ENCODE measurements around the gene SORT1.
"Not testable (repeated sequence)": the region's sequence is repeated elsewhere in the genome, so short reads cannot be mapped to it uniquely, and the experiment has no call there.

Gene SORT1

DNA sequence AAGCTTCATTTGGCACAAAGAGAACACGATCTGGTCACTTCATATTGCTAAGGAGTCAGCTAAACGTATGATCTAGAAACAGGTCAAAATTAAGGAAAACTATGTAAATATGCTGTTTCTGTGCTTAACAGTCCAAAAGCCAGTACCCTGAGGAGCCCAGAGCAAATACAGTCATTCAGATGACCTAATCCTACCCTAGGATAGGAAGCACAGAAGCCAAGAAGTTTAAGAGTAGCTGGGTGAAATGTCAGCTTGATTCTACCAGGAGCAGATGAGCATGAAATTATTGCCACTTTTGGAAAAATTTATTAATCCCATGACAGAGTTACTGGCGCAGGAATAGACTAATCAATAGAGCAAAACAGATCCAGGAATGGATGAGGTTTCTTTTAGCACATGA lies 18.3 kb downstream of the SORT1 start:
- Mint-ChIP-seq H3K4me1 (ENCODE audit: low read depth) (peaks cover 11% of the 10 kb centered on the region), H3K27me3 (ENCODE audit: low read depth) (peaks cover 2% of the 10 kb centered on the region), H3K4me3 (no peak overlapping the region), H3K9me3 (no peaks in the 10 kb centered on the region), H3K27ac (no peak overlapping the region), H3K36me3 (ENCODE audit: low read depth) (peaks cover 3% of the 10 kb centered on the region)
- DNase-seq (ENCODE audit: low spot score), result no peak

- Mint-ChIP-seq H3K4me3 (no peak overlapping the region), H3K36me3 (ENCODE audit: low read depth) (peaks cover 7% of the 10 kb centered on the region), H3K27ac (no peak overlapping the region), H3K27me3 (ENCODE audit: low read depth) (peaks cover 2% of the 10 kb centered on the region), H3K9me3 (no peaks in the 10 kb centered on the region), H3K4me1 (ENCODE audit: low read depth) (peaks cover 21% of the 10 kb centered on the region)
- no peak for DNase-seq (ENCODE audit: low spot score)
These were observed 20.0 kb downstream of the SORT1 start for GRCh38 chr1:109377698-109378097.

GRCh38 chr1:109373696-109374095 lies 24.0 kb downstream of the SORT1 start:
- not testable (repeated sequence) for H3K4me3 Mint-ChIP-seq; H3K27ac Mint-ChIP-seq; H3K9me3 Mint-ChIP-seq; DNase-seq (ENCODE audit: low spot score); H3K36me3 Mint-ChIP-seq (ENCODE audit: low read depth)
- Mint-ChIP-seq H3K27me3 (ENCODE audit: low read depth) (peaks cover 10% of the 10 kb centered on the region), H3K4me1 (ENCODE audit: low read depth) (peaks cover 48% of the 10 kb centered on the region)

DNA sequence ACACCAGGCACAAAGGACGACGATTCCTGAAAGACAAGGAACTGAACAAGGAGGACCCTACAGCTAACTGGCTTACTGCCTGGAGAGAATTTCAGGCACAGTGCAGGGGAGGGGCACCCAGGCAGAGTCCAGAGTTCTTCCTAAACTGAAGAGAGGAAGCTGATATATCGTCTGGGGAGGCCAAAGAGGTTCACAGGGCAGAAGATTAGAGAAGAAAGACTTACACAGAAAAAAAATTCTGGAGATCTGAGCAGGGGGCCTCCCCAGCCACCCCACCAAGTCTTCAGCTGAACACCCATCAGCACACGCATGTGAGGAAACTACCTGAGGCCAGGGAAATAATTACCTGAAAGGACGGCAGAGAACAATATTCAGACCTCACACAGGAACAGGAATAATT lies 24.6 kb downstream of the SORT1 start:
- Mint-ChIP-seq H3K27me3 (ENCODE audit: low read depth) (peaks cover 10% of the 10 kb centered on the region), H3K4me1 (ENCODE audit: low read depth) (peaks cover 48% of the 10 kb centered on the region), H3K27ac (peak overlapping the region; percentile 80), H3K4me3 (peak overlapping the region; percentile 78), H3K36me3 (ENCODE audit: low read depth) (peaks cover 7% of the 10 kb centered on the region), H3K9me3 (no peaks in the 10 kb centered on the region)
- no peak for DNase-seq (ENCODE audit: low spot score)

DNA sequence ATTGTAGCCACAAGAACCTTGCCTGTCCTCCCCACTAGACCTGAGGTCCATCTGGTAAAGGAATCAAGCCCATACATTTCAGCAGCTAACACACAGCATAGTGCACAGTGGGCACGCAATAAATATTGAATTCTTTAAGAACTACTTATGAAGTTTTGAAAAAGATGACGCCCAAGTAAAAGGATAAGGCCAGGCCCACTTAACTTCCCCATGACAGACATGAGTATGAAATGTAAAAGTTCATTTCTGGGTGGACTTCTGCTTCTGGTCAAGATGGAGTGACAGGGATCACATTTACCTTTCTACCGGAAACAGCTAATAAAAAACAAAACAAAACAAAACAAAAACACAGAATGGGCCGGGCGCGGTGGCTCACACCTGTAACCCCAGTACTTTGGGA lies 25.4 kb downstream of the SORT1 start:
- H3K4me1 Mint-ChIP-seq (ENCODE audit: low read depth), result peaks cover 48% of the 10 kb centered on the region
- peaks cover 7% of the 10 kb centered on the region for H3K36me3 Mint-ChIP-seq (ENCODE audit: low read depth)
- DNase-seq (ENCODE audit: low spot score), result no peak
- H3K9me3 Mint-ChIP-seq, result no peaks in the 10 kb centered on the region
- no peak overlapping the region for H3K27ac Mint-ChIP-seq
- H3K27me3 Mint-ChIP-seq (ENCODE audit: low read depth), result peaks cover 16% of the 10 kb centered on the region
- H3K4me3 Mint-ChIP-seq, result peak overlapping the region; percentile 9

DNA sequence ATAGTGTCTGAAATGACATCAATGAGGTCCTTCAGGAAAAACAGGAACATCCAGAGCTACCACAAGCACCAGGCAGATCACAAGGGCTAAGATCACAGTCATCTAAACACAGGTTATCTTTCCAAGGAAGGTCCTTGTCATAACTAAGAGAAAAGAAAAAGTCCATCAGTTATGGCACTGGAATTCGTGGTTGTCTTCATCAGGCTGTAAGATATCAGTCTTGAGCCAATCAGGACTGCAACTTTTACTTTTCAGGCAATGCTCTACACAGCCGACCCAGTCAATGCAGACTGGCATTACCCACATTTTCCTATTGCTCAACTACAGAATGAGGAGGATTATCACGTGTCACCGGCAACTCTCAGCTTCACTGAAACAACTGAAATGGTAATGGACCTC lies 26.4 kb downstream of the SORT1 start:
- Mint-ChIP-seq H3K4me3 (peak overlapping the region; percentile 65), H3K9me3 (no peaks in the 10 kb centered on the region), H3K27me3 (ENCODE audit: low read depth) (peaks cover 21% of the 10 kb centered on the region), H3K4me1 (ENCODE audit: low read depth) (peaks cover 46% of the 10 kb centered on the region), H3K27ac (peak overlapping the region; percentile 15), H3K36me3 (ENCODE audit: low read depth) (peaks cover 8% of the 10 kb centered on the region)
- DNase-seq (ENCODE audit: low spot score), result peak; percentile 53

- H3K36me3 Mint-ChIP-seq (ENCODE audit: low read depth), result peaks cover 9% of the 10 kb centered on the region
- peak; percentile 6 for DNase-seq (ENCODE audit: low spot score)
- peak overlapping the region; percentile 15 for H3K27ac Mint-ChIP-seq
- peaks cover 46% of the 10 kb centered on the region for H3K4me1 Mint-ChIP-seq (ENCODE audit: low read depth)
- peaks cover 21% of the 10 kb centered on the region for H3K27me3 Mint-ChIP-seq (ENCODE audit: low read depth)
- H3K9me3 Mint-ChIP-seq, result no peaks in the 10 kb centered on the region
- peak overlapping the region; percentile 65 for H3K4me3 Mint-ChIP-seq
These were observed 26.9 kb downstream of the SORT1 start for GRCh38 chr1:109370712-109371340.

DNA sequence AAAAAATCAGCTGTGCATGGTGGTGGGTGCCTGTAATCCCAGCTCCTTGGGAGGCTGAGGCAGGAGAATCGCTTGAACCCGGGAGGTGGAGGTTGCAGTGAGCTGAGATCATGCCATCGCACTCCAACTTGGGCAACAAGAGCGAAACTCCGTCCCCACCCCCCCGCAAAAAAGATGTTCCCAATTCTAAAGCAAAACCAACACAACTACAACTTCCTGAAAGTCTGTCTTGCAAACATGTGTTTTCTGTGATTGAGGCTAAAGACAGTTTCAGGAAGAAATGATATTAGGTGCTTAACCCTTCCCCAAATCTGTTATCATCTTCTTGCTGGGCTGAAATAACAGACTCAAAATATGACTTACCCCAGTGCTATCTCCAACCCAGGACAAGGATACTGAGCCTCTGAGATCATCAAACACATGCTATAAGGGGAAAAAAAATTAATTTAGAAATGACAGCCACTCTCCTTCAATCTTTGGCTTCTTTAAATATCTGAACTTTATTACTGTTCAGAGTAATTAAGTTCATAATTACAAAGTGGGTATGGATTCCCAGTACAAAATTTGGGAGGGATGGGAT lies 28.5 kb downstream of the SORT1 start:
- no peak for DNase-seq (ENCODE audit: low spot score)
- no peak overlapping the region for H3K27ac Mint-ChIP-seq
- H3K36me3 Mint-ChIP-seq (ENCODE audit: low read depth), result peaks cover 5% of the 10 kb centered on the region
- H3K4me3 Mint-ChIP-seq, result no peak overlapping the region
- peaks cover 35% of the 10 kb centered on the region for H3K4me1 Mint-ChIP-seq (ENCODE audit: low read depth)
- H3K27me3 Mint-ChIP-seq (ENCODE audit: low read depth), result peaks cover 27% of the 10 kb centered on the region
- no peaks in the 10 kb centered on the region for H3K9me3 Mint-ChIP-seq

GRCh38 chr1:109368464-109368863 lies 29.3 kb downstream of the SORT1 start:
- H3K27ac Mint-ChIP-seq, result no peak overlapping the region
- peaks cover 5% of the 10 kb centered on the region for H3K36me3 Mint-ChIP-seq (ENCODE audit: low read depth)
- no peak overlapping the region for H3K4me3 Mint-ChIP-seq
- H3K9me3 Mint-ChIP-seq, result no peaks in the 10 kb centered on the region
- no peak for DNase-seq (ENCODE audit: low spot score)
- peaks cover 33% of the 10 kb centered on the region for H3K4me1 Mint-ChIP-seq (ENCODE audit: low read depth)
- peaks cover 33% of the 10 kb centered on the region for H3K27me3 Mint-ChIP-seq (ENCODE audit: low read depth)

GRCh38 chr1:109367626-109368025 lies 30.1 kb downstream of the SORT1 start:
- no peak overlapping the region for H3K27ac Mint-ChIP-seq
- DNase-seq (ENCODE audit: low spot score), result no peak
- H3K36me3 Mint-ChIP-seq (ENCODE audit: low read depth), result peaks cover 2% of the 10 kb centered on the region
- H3K4me1 Mint-ChIP-seq (ENCODE audit: low read depth), result peaks cover 27% of the 10 kb centered on the region
- H3K4me3 Mint-ChIP-seq, result no peak overlapping the region
- no peaks in the 10 kb centered on the region for H3K9me3 Mint-ChIP-seq
- H3K27me3 Mint-ChIP-seq (ENCODE audit: low read depth), result peaks cover 35% of the 10 kb centered on the region

DNA sequence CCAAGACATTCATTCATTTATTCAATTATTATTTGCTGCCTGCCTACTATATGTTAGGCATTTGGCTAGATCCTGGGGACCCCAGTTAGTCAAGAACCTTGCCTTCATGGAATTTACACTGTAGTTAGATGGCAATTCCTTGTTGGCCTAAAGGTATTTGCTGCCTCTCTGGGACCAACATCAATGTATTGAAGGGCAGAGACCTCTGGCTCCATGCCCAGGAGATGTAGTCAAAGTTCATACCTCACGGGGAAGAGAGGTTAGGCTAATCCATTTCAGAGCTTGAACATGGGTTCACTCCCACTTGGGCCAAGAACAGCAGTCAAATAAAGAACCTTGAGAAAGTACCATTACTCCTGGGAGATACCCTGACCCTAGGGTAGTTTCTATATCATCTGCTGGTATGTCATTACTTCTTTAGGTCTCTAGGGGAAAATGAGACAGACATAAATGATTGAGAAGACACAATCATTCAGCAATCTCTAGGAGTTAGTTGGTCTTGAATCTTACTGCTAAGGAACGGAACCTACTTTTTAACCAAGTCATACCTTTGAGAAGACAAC lies 32.0 kb downstream of the SORT1 start:
- no peak for DNase-seq (ENCODE audit: low spot score)
- H3K27me3 Mint-ChIP-seq (ENCODE audit: low read depth), result peaks cover 42% of the 10 kb centered on the region

GRCh38 chr1:109361649-109362048 lies 36.1 kb downstream of the SORT1 start:
- H3K4me3 Mint-ChIP-seq, result no peak overlapping the region
- H3K36me3 Mint-ChIP-seq (ENCODE audit: low read depth), result peaks cover 2% of the 10 kb centered on the region
- H3K9me3 Mint-ChIP-seq, result no peaks in the 10 kb centered on the region
- no peak overlapping the region for H3K27ac Mint-ChIP-seq
- peaks cover 40% of the 10 kb centered on the region for H3K27me3 Mint-ChIP-seq (ENCODE audit: low read depth)
- no peak for DNase-seq (ENCODE audit: low spot score)
- no peaks in the 10 kb centered on the region for H3K4me1 Mint-ChIP-seq (ENCODE audit: low read depth)

More for the DNA sequence above, 32.0 kb downstream of the SORT1 start:
- H3K4me3 Mint-ChIP-seq, result no peak overlapping the region
- H3K9me3 Mint-ChIP-seq, result no peaks in the 10 kb centered on the region
- H3K27ac Mint-ChIP-seq, result no peak overlapping the region
- peaks cover 11% of the 10 kb centered on the region for H3K4me1 Mint-ChIP-seq (ENCODE audit: low read depth)
- H3K36me3 Mint-ChIP-seq (ENCODE audit: low read depth), result peaks cover 2% of the 10 kb centered on the region

DNA sequence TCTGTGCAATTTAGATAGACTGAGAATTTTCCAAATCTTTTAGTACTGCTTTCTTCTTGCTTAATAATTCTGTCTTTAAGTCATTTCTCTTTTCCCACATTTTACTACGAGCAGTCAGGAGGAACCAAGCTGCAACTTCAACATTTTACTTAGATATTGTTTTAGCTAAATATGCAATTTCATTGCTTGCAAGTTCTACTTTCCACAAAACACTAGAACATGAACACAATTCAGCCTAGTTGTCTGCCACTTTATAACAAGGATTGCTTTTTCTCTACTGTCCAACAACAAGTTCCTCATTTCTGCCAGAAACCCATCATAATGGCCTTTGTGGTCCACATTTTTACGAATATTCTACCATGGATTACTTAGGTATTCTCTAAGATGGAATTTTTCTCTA lies 36.6 kb downstream of the SORT1 start:
- H3K4me1 Mint-ChIP-seq (ENCODE audit: low read depth), result no peaks in the 10 kb centered on the region
- H3K36me3 Mint-ChIP-seq (ENCODE audit: low read depth), result no peaks in the 10 kb centered on the region
- H3K9me3 Mint-ChIP-seq, result no peaks in the 10 kb centered on the region
- no peak overlapping the region for H3K27ac Mint-ChIP-seq
- peaks cover 37% of the 10 kb centered on the region for H3K27me3 Mint-ChIP-seq (ENCODE audit: low read depth)
- no peak for DNase-seq (ENCODE audit: low spot score)
- H3K4me3 Mint-ChIP-seq, result no peak overlapping the region

DNA sequence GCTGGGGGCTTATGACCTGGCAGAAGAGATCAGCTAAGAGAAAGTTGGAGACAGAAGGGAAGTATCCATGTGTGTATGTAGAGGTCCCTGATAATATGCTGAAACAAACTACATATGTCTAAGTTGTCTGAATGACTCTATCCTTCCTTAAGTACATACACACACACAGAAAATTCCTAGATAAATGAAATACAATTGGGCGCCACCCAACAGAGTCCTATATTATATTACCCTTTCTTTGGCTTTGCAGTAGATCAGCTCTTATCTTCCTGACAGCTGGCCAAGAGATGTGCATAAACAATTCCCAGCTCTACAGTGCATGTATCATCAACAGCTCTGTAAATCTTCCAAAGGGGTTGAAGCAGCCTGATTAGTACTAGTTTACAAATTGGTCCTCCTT lies 40.1 kb downstream of the SORT1 start:
- Mint-ChIP-seq H3K27ac (no peak overlapping the region), H3K9me3 (no peaks in the 10 kb centered on the region)
- DNase-seq (ENCODE audit: low spot score), result no peak

More for the DNA sequence above, 40.1 kb downstream of the SORT1 start:
- H3K4me3 Mint-ChIP-seq, result no peak overlapping the region
- H3K36me3 Mint-ChIP-seq (ENCODE audit: low read depth), result no peaks in the 10 kb centered on the region
- peaks cover 28% of the 10 kb centered on the region for H3K27me3 Mint-ChIP-seq (ENCODE audit: low read depth)
- H3K4me1 Mint-ChIP-seq (ENCODE audit: low read depth), result peaks cover 8% of the 10 kb centered on the region
